ENCODE data around the gene SIRPG.
"Not testable (repeated sequence)": the region's sequence is repeated elsewhere in the genome, so short reads cannot be mapped to it uniquely, and the experiment has no call there.

Gene SIRPG

GRCh38 chr20:1657556-1658334, at the start of gene SIRPG:
Gene SIRPG, minus strand, starts transcription at chr20:1657779. Its CDS starts 65 bp downstream, at chr20:1657714.
- DNase-seq, result no peak

- not testable (repeated sequence) for DNase-seq
Observed at GRCh38 chr20:1706887-1707286, 49.3 kb upstream of the SIRPG start.

DNA sequence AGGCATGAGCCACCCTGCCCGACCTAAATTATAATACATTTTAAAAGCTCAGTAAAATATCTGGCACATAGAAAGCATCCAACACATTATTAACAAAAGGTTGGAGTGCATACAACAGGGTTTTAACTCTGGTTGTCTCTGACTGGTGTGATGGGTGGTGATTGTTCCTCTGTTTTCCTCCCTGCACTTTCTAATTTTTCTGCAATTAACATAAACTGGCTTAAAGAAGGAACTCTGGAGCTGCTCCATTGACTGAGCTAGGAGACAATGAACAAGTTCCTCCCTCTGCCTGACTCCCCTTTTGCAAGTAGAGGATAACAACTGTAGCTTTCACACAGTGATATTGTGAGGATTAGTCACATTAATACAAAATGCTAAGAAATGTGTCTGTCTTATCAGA, 48.5 kb upstream of the SIRPG start:
- DNase-seq, result no peak

GRCh38 chr20:1702855-1703254, 45.3 kb upstream of the SIRPG start:
- DNase-seq, result no peak

DNA sequence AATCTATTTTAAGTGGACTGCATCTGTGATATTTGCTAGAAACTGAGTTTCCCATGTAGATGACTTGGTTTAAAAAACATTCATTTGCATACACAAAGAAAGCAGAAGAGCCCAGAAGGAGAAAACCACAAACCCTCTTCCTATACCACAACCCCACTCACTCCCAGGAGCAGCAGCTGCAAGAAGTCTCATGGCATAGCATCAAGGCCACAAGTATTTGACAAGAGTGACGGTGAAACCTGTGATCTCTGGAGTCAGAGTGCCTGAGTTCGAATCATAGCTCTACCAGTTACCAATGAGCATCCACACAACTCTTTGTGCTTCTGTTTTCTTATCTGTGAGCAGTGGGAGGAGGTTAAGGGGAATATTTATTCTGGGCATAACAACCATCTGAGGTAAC, 44.7 kb upstream of the SIRPG start:
- DNase-seq, result no peak

DNA sequence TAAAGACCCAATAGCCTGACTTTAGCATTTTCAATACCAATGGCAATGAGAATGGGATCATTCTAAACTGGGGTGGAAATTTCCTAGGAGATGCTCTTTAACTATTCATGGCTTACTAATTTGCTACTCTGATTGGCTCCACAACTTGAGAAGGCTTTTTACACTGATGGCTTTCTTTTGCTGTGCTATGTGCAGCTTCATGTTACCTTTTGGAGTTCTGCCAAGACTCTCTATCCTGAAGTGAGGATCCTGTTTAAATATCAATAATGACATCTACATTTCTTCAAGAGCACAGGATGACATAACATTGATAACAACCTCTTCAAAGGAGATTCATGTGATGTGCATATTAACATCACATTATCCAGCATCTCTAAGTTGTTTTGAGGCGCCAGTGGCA, 43.4 kb upstream of the SIRPG start:
- no peak for DNase-seq

GRCh38 chr20:1697592-1697991, 40.0 kb upstream of the SIRPG start:
- DNase-seq, result no peak

- no peak for DNase-seq
Observed at GRCh38 chr20:1696521-1697209, 39.1 kb upstream of the SIRPG start.

DNA sequence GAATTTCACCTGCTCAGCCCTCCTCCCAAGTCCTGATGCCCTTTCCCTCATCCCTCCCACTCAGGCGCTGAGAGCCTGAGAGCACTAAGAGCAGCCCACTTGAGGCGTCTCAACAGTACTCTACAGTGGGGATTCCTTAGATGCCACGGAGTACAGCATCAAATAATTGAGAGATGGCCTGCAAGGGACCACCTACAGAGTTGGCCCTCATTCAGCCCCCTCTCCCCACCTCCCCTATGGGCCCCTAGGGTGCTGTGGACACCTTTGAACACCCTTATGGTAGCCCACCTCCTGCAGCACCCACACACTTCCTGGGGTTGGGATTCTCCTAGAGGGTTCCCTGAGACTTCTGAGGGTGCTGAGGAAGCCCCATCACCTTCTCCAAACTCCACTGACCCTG, 37.1 kb upstream of the SIRPG start:
- DNase-seq, result no peak

DNA sequence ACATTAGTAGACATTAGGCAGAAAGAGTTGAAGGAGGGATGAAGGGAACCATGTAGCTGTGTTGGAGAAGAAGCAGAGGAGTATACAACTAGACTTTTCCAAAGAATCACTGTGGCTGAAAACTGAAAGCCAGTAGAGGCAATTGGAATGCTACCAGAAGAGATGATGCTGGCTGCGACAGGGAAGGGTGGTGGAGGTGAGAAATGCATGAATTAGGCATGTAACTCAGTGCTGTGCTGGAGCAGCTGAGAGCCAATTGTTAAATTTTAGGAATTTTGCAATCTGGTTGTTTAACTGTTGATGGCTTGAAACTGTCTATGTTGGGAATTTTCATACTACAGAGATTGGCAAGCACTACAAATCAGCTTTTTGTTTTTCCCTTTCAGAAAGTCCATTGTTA, 35.8 kb upstream of the SIRPG start:
- no peak for DNase-seq

DNA sequence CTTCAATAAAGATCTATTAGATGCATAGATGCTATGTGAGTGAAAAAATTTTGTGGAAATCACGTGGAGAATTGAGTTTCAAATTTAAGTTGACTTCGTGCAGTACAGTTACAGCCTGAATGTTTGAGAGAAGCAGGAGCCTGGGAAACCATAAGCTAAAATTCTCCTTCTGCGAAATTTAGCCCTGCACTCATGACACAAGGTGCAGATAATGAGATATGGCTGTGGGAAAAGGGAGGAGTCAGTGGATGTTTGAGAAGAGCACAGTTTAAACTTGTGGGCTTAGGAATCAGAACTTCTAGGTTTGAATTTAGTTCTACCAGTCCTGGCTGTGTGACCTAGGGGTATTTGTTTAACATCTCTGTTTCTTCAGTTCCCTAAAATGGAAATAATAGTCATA, 32.1 kb upstream of the SIRPG start:
- no peak for DNase-seq

DNA sequence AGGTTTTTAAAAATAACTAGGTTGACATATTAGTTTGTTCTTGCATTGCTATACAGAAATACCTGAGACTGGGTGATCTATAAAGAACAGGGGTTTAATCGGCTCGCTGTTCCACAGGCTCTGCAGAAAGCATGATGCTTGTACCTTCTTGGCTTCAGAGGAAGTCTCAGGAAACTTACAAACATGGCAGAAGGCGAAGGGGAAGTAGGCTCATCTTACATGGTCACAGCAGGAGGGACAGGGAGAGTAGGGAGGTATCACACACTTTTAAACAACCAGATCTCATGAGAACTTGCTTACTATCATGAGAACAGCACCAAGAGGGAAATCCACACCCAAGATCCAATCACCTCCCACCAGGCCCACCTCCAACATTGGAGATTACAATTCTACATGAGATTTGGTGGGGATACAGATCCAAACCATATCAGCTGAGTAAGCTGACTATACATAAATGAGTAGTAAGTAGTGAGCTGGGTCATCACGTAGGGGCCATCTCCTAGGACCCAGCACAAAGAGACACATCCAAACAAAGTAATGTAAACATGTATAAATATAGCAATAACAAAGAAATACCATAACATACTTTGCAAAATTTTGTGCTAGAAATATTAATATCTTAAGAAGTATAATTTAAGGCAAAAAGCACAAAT, 31.4 kb upstream of the SIRPG start:
- DNase-seq, result no peak

- DNase-seq, result no peak
Observed at GRCh38 chr20:1687053-1687452, 29.5 kb upstream of the SIRPG start.

DNA sequence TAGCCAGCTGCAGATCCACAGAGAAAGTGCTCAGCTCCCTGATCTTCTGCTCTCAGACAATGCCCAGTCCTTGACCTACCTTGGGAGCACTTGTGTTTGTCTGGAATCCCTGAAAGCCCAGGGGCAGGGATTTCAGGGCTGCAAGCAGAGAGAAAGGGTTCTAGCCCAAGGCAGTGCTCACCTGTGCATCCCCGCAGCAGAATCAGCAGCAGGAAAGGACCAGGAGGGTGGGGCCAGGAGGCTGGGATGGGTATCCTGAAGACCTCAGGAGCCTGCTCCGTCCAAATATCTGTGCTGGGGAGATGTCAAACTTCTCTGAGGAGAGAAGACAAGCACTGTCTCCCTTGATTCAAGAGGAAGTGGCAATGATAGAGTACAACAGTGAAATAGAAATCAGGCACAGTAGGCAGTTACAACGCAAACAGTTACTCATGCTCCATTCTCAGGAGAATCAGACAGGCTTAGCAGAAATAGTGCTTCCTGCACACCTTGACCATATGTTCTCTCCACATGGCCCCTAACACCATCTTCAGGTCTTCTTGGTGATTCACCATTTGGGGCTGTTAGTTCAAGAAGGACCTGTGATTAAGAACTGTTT, 28.7 kb upstream of the SIRPG start:
- DNase-seq, result no peak

DNA sequence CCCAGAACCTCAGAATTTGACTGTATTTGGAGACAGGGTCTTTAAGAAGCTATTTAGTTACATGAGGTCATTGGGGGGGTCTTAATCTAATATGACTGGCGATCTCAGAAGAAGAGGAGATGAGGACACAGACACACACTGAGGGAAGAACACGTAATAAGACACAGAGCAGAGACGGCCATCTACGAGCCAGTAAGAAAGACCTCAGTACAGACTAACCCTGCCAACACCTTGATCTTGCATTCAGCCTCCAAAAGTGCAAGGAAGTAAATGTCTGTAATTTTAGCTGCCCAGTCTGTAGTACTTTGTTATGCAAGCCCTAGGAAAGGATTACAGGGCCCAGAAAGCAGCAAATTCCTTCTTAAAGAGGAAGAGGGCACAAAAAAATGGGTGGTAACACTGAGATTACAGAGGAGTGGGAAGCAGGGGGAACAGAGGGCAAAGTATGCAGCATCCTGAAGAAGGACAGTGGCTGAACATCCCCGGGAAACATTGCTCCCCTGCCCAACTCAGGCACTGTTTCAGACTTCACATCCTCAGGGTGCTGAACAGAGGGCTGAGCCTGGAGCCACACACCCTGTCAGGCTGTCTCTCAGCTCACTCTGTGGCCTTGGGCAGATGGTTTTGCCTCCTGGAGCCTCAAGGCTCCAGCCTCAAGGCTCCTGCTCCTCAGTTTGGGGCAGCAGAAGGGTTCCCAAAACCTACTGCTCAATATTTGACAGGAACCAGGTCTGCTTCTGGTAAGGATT, 27.9 kb upstream of the SIRPG start:
- no peak for DNase-seq

DNA sequence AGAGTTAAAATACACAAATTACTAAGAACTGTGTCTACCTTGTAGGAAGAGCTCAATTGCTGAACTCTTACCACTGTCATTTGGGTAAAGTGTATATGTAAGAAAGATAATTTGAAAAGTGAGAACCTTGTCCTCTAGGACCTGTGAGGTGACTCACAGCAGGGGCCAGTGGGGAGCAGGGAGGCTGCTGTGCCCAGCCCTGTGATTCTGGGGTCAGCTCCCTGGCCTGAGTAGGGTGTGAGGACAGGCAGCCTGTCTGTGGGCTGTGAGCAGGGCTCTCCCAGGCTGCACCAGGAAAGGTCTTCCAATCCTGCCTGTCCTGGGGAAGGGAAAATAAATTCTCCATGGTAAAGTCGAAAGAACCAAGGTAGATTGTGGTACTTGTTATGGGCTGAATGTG, 27.3 kb upstream of the SIRPG start:
- no peak for DNase-seq

- no peak for DNase-seq
Observed at GRCh38 chr20:1676650-1677049, 19.1 kb upstream of the SIRPG start.

GRCh38 chr20:1674990-1675780, 17.6 kb upstream of the SIRPG start:
- no peak for DNase-seq

- no peak for DNase-seq
Observed at GRCh38 chr20:1674361-1674760, 16.8 kb upstream of the SIRPG start.

DNA sequence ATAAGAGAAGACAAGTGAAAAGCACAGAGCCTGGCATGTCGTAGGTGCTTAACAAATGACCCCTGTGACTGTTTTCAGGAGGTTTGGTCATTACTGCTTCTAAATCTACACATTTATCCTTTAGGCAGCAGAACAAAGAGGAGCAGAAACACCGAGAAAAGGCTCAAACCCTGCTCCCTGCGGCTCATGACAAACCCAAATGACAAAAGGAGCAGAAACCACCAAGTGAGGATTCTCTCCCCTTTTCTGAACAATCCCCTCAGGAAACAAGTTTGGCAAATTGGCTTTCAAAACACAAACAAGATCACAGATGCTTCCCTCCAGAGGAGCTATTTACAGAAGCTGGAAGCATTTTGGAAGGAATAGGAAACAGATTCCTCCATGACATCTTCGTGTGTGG, 15.8 kb upstream of the SIRPG start:
- no peak for DNase-seq

GRCh38 chr20:1672728-1673127, 15.1 kb upstream of the SIRPG start:
- DNase-seq, result no peak
